Stimulated activated CD8-positive, alpha-beta memory T cell treated with anti-CD3 and anti-CD28 coated beads, Interleukin-15, amount 100 ng/mL, for 1 hour (primary cell): Measurements from ENCODE around the gene PCSK2.

Source experiments
- DNase-seq: peaks from one replicate; pipeline ENCODE4 v3.0.0-alpha.2; 2020; ENCODE audit warnings: low read depth

Gene PCSK2

DNA sequence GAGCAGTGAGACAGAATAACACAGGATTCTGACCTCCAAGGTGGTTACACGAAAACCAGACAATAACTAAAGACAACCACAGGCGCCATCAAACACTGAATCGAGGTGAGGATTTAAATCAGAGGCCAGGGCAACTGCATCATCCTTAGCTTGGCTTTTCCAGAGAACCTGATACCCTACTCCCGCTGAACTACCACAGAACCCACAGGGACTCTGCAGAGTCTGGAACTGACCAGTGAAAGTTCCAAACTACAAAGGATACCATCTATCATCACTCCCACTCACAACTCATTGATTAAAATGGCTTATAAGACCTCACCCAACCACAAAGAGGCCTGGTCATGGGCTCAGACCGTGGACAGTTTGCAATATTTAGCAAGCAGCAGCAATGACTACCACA is 219.3 kb downstream of the PCSK2 start:
- no peak for DNase-seq

DNA sequence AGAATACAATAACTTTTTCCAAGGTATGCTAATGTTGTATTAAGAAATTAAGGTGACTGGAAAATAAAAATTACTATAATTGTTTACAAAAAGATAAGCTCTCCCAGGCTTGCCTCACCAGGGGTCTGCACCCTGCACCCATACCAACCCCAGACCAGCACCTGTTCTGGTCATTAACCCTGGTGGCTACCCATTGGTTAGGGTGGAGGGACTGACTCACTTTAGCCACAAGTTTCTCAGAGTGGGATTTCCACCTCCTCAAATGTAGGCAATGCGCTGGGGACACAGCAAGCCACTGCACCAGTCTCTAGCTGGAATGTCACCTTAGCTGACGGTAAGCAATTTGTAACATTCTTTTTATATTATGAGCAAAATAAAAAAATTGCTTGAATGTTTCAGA is 221.2 kb downstream of the PCSK2 start:
- no peak for DNase-seq

DNA sequence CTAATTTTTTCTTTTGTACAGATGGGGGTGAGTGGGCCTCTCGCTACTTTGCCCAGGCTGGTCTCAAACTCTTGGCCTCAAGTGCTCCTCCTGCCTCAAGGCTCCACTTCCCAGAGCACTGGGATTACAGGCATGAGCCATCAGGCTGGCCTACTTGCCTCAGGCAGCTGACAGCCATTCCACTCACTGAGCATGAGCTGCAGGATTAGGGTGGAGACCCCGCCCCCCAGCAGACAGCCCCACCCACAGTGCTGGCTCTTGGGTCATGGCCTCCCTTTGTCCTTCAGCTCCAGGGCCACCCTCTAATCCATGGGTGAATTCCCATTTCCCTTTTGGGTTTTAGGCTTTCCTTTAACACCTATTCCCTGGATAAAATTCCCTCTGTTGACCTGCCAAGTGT is 222.2 kb downstream of the PCSK2 start:
- DNase-seq: no peak

DNA sequence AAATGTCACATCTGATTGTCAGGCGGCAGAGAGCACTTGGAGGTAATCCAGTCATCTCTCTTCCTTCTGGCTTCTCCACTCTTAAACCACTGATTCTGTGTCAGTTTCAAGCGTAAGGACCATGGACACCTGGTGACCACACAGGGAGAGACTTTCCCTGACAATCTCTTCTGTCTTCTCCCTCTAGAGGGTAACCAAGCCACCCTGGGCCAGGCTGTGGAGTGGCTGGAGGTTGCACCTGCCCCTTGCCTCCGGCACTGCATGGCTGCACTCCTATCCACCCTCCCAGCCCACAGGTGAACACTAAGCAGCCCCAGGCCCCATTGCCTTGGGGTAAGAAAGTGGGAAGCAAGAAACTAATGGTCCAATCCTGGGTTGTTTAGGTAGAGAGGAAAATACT is 225.6 kb downstream of the PCSK2 start:
- DNase-seq: no peak

DNA sequence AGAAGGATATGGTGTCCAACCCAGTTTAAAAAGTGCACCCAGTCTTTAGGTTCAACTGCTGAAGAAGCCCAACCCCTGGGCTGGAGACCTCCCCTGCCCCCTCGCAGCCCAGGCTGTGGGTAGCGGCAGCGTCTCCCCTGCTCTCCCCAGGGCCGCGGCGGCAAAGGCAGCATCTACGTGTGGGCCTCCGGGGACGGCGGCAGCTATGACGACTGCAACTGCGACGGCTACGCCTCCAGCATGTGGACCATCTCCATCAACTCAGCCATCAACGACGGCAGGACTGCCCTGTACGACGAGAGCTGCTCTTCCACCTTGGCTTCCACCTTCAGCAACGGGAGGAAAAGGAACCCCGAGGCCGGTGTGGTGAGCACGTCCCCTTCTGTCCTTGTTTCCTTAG is 226.8 kb downstream of the PCSK2 start:
- DNase-seq: no peak

DNA sequence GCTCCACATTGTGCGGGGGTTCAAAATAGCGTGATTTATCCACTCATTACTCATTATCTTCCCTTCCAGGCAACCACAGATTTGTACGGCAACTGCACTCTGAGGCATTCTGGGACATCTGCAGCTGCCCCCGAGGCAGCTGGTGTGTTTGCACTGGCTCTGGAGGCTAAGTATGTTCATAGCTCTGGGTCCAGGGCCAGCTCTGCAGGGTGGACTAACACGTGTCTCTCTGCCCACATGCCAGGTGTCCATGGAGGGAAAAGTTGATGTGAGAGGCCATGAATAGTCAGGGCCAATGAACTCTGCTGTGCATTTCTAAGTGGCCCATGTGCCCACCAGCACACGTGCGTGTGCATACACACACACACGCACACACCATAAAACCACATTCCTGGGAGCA is 229.4 kb downstream of the PCSK2 start:
- no peak for DNase-seq

DNA sequence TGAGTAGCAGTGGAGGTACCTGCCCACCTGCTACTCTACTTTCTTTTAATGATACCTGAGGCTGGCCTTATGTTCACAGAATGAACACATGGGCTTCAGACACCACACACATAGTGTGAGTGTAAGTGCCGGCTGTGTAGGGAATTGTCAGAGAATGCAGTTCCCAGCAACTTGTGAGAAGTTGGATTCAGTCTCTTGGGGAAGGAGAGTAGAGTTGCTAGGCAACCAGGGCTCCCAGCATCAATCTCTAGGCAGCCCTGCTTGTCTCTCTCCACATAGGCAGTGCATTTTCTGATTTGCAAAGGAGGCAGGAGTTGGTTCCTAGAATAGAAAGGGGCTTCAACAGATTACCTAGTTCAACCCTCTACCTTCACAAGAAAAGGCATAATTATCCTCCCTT is 230.2 kb downstream of the PCSK2 start:
- DNase-seq: no peak

DNA sequence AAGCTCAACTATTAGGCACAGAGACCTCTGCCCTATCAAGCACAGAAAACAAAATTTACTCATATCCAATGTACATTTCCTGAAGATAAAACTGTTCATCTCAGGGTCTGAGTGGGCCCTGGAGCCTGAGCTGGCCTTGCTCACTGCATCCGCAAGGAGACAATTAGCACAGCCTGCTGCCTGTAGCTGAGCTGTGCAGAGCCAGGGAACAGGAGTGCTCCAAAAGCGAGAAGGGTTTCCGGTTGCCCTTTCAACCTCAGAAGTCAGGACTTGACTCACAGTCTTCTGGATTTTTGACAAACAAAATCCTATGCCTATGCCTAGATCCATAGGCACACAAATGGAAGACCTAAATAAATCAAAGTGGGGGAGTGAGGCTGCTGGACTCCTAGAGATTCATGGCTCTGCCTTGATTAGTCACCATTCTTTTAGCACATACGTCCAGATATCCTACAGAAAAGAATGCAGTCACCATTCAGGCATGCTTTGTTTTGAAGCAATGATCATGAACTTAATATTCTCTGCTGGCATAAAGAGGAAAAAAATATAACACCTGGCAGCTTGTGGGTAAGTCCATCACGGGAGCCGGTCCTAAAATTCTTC is 230.8 kb downstream of the PCSK2 start:
- no peak for DNase-seq

DNA sequence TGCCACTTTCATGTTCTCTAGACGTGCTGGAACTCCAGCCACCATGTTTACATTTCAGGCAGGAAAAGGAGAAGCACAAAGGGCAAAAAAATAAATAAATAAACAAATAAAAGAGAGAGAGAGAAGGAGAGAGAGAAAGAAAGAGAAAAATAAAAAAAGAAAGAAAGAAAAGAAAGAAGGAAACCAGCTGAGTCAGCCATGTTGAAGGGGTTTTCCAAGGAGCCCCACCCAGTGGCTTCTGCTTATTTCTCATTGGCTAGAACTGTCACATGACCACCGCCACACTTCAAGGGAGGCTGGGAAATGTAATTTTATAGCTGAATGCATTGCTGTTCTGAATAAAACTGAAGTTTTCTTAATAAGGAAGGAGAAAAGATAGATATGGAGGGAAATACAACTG is 233.3 kb downstream of the PCSK2 start:
- DNase-seq: no peak

DNA sequence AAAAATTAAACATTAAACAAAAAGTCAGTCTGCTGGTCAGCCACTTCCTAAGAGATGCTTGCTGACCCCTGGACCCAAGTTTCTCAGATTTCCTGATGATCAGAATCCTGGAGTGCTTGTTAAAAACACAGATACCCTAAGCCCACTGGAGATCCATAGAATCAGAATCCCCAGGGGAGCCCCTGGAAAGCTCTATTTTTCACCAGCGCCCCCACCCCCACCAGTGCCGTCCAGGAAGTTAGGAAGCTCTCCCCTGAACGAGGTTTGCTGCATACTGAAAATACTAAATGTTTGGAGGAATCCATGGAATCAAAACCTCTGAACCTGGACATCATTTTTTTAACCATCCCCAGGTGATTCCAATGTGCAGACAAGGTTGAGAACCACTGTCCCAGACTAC is 235.1 kb downstream of the PCSK2 start:
- no peak for DNase-seq

DNA sequence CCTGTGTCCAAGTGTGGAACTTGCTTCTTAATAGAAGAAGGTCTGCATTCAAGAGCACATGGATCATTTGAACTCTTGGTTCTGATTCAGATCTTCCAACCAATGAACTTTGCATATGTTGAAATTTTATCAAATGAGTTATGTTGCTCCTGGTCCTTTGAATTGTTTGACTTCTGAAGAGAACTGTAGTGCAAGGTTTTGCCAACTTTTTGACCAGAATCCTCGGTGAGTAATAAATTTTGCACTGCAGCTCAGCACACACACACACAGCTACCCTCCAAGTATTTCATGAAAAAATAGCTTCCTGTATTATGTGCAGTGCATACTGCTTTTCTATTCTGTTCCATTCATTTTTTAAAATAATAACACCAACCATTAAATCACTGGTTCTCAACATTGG is 236.9 kb downstream of the PCSK2 start:
- DNase-seq: no peak

DNA sequence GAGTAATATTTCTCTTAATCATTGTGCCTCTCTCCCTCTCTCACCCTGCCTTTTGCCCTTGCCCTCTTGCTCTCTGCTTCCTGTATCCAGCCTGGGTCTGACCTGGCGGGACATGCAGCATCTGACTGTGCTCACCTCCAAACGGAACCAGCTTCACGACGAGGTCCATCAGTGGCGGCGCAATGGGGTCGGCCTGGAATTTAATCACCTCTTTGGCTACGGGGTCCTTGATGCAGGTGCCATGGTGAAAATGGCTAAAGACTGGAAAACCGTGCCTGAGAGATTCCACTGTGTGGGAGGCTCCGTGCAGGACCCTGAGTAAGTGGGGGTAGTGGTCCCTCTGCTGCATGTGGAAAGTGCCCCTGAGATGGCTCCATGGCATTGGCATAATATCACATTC is 238.4 kb downstream of the PCSK2 start:
- DNase-seq: no peak

DNA sequence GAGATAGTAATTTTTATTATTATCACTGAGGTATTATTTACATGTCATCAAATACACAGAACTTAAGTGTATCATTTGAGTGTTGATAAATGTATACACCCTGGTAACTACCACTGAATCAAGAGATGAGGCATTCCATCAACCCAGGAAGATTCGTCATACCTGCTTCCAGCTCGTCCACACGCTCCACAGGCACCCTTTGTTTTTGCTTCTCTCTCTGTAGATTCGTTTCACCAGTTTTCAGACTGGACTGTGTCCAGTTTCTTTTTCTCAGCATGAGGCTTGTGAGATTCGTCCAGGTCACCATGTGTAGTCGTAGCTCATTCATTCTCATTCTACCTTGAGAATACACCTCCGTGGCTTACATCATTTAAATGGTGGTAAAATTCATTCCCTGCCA is 239.8 kb downstream of the PCSK2 start:
- no peak for DNase-seq

DNA sequence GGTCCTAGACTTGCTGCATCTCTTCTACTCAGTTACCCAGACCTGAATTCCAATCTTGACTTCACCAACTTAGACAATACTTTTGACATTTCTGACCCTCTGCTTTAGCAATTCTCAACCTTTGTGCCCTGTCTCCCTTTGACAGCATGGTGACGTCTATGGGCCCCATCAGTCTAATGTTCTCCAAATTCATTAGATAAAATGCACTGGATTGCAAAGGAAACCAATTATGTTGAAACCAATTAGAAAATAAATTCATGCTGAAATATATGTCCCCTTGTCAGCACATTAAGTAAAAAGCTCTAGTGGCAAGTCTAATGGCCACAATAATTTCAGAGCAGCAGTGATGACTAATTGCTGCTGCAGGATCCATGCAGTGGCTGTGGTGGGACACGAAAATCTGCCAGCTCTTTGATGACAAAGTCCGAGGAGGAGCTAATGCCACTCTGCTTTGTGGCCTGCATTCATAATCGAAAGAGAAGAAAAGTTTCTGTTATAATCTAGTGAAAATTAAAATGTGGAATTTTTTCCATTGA is 240.3 kb downstream of the PCSK2 start:
- DNase-seq: no peak

DNA sequence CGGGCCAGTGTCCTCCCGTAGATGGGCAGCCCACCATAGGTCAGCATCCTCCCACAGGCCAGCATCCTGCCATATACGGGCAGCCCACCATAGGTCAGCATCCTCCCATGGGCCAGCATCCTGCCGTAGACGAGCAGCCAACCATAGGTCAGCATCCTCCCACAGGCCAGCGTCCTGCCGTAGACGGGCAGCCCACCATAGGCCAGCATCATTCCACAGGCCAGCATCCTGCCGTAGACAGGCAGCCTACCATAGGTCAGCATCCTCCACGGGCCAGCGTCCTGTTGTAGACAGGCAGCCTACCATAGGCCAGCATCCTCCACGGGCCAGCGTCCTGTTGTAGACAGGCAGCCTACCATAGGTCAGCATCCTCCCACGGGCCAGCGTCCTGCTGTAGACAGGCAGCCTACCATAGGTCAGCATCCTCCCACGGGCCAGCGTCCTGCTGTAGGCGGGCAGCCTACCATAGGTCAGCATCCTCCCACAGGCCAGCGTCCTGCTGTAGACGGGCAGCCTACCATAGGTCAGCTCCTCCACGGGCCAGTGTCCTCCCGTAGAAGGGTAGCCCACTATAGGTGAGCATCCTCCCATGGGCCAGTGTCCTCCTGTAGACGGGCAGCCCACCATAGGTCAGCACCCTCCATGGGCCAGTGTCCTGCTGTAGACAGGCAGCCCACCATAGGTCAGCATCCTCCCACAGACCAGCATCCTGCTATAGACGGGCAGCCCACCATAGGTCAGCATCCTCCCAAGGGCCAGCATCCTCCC is 241.4 kb downstream of the PCSK2 start:
- no peak for DNase-seq

DNA sequence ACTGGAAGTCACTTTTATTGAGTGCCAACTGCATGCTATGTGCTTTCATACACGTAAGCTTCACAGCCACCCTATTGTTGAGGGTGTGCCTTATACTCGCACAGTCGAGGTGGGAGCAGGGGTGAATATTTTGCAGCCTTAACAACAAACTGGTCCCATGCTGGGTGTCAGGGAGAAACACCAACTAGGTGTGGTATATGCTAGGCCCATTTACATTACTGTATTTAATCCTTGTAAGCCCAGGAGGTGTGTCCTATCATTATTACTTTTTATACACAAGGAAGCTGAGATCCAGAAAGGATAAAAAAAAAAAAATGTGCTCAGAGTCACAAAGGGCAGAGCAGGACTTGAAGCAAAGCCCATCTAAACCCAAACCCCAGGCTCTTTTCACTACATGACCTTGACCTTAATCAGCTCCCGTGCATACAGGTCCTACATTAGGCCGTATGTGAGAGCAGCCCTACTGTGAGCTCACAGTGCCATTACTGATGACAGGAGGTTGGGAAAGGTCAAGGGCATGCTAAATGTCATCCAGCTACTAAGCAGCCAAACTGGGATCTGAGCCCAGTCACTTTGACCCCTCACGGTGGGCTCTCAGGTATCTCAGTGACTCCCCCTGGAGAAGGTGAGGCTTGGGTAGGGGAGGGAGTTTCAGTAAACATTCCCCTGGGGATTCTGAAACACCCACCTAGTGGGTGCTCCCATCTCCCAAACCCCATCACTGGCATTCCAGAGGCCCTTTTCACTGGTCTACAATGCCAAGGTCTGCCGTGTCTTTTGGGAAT is 242.6 kb downstream of the PCSK2 start:
- no peak for DNase-seq

DNA sequence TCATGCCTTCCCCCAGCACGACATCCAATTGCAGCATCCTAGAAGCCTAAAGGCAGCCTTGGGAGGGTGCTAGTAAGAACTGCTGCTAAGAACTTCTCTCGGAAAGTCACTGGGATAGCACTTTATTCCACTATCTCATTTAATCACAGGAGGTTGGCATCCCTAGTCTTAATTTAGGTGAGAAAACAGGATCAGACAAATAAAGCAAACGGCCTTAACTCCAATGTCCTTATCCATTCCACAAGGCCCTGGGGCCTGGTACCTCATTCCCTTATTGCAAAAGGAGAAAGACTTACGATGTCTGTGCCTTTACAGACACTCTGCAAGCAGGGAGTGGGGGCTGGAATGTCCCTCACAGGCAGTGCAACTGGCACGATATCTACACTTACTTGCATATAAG is 243.7 kb downstream of the PCSK2 start:
- no peak for DNase-seq

DNA sequence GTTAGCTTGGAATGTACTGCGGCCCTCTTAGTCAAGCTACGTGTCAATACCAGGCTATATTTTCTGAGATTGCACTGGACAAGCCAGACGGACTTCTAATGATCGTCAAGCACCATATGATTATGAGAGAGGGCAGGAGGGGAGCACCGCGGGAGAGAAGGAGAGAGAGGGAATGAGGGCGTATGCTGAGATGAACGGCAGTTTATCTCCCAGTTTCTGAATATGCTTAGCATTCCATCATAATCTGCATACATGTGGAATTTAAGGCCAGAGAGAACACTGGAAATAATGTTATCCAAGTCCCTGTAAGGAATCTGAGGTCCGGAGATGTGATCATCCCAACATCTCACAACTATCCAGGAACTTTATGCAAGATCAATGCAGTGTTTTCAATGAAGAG is 244.1 kb downstream of the PCSK2 start:
- DNase-seq: no peak

DNA sequence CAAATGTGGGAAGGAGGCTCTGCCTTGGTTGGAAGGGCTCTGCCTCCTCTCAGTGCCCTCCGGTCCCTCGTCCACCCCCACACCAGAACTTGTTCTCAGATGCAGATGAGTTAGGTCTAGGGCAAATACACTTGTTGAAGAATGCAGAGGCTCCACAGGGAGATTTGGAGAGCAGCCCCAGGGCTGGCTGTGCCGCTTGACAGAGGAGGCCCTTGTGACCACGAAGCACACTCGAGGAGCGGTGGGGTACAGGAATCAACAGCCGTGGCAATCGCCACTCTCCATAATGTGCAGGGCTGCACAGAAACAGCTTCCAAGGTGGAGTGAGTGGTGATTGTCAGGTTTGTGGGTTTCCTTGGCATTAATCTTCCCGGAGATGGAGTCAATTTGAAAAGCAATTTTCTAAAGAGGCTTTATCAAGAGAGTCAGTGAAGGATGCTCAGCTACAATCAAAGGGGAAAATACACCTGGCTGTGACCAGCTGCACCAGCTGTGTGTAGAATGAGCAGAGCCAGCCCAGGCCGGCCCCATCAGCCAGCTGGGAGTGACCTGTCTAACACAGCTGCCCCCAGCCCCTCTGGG is 244.9 kb downstream of the PCSK2 start:
- no peak for DNase-seq

DNA sequence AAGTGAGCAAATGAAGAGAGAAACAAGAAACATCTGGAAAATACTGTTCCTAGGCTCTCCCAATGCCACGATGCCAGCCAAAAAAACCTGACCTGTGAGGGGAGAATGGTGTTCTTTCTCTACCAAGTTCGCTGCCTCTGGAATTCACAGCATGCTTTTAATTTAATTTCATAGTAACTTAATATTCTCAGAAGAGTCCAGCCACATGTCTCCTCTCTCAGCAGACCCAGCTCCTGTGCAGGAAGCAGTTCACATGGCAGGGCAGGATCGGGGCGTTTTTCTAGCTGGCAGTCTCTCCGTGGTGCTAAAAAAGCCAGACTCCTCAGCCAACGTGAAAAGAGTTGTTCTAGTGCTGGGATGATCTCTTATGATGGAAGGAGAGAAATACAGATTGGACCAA is 246.8 kb downstream of the PCSK2 start:
- DNase-seq: no peak

DNA sequence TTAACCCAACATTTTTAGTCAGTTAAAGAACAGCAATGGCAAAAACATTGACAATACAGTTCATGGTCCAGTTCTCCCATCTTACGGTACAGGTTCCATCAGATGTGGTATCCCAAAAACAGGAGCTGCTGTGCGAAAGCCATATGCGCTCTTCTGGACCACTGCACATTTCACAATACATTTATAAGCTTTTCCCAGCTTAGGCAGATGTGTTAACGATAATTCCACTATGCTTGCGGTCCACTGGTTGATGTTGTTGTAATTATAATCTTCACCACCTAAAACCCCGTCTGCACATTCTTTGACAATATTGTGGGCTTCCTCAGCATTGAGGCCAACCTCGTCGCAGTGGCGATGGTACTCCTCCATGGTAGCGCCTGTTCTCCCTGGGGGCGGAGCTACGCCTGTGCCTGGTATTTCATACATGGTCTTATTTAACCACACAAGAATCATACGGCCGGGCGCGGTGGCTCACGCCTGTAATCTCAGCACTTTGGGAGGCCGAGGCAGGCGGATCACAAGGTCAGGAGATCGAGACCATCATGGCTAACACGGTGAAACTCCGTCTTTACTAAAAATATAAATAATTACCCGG is 252.3 kb downstream of the PCSK2 start:
- DNase-seq: no peak

DNA sequence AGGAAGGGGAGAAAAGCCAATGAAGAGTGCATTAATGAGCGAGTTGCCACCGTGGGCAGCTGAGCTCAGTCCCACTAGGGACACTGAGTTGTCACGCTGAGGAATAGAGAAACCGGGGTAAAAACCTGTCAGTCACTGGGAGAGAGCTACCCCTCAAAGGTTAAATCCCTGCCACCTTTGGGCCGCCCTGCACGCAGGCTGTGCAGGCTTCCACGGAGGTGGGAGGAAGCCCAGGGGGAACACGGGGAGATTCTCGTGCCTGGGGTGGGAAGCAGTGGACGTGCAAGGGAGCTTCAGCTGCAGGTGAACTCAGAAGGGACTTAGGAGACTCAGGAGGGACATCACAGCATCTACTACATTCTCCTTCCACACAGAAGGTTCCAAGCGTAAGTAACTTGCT is 253.9 kb downstream of the PCSK2 start:
- DNase-seq: no peak
